ENCODE data around the gene ANKZF1.

Gene ANKZF1

GRCh38 chr2:219280651-219281050, 51.0 kb downstream of the ANKZF1 start:
- H3K27ac ChIP-seq = no peak overlapping the region
- in situ Hi-C loops (cut with HindIII; ENCODE audit: low pct_ligation_motif_present, low sequenced_read_pairs) = no loop called here
- no peak overlapping the region for H3K4me3 ChIP-seq (ENCODE audit: low read depth, low read length)
- no peaks in the 10 kb centered on the region for H3K27me3 ChIP-seq (replicated peaks)
- peaks cover 6% of the 10 kb centered on the region for H3K36me3 ChIP-seq (replicated peaks)
- no peak for TF ChIP-seq CTCF (IDR thresholded peaks at IDR 0.05; ENCODE audit: low read depth, low read length, missing control alignments)
- no peak for DNase-seq

GRCh38 chr2:219281588-219281987, 52.0 kb downstream of the ANKZF1 start:
- in situ Hi-C loops (cut with HindIII; ENCODE audit: low pct_ligation_motif_present, low sequenced_read_pairs) = no loop called here
- Histone ChIP-seq H3K36me3 (replicated peaks) (peaks cover 6% of the 10 kb centered on the region), H3K4me3 (ENCODE audit: low read depth, low read length) (no peak overlapping the region), H3K27me3 (replicated peaks) (no peaks in the 10 kb centered on the region), H3K27ac (no peak overlapping the region)
- no peak for TF ChIP-seq CTCF (IDR thresholded peaks at IDR 0.05; ENCODE audit: low read depth, low read length, missing control alignments)
- DNase-seq = no peak

- in situ Hi-C loops (cut with HindIII; ENCODE audit: low pct_ligation_motif_present, low sequenced_read_pairs) = no loop called here
- no peak overlapping the region for H3K27ac ChIP-seq
- H3K36me3 ChIP-seq (replicated peaks) = peaks cover 6% of the 10 kb centered on the region
- no peak overlapping the region for H3K4me3 ChIP-seq (ENCODE audit: low read depth, low read length)
- TF ChIP-seq CTCF (IDR thresholded peaks at IDR 0.05; ENCODE audit: low read depth, low read length, missing control alignments) = no peak
- no peaks in the 10 kb centered on the region for H3K27me3 ChIP-seq (replicated peaks)
- DNase-seq = no peak
Measured at GRCh38 chr2:219282375-219282774, 52.8 kb downstream of the ANKZF1 start.

DNA sequence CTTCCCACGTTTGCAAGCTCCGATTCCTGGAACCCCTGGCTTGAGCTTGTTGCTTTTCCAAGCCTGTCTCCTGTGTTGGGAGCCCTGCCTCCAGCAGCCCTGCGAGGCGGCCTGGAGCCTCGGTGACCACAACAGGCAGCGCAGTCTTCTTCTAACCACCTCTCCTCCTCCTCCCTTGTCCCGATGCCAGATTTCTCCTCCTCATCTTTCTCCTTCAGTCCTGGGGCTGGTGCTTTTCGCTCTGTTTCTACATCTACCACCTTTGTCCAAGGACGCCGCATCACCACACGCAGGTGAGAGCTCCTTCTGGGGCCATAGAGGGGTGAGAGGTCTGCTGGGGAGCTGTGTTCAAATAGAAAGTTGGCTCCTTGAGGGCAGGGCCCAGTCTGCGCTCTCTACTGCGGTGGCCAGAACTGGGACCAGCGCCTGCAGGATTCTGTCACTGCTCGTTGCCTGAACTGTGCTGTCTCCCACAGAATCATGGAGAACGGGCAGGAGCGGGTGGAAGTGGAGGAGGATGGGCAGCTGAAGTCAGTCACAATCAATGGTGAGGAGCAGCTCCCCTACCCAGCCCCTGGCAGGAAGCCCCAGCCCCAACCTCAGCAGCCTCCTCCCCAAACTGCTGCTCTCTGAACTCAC, 53.5 kb downstream of the ANKZF1 start:
- DNase-seq = no peak
- Histone ChIP-seq H3K27ac (no peak overlapping the region), H3K36me3 (replicated peaks) (peaks cover 6% of the 10 kb centered on the region), H3K27me3 (replicated peaks) (no peaks in the 10 kb centered on the region), H3K4me3 (ENCODE audit: low read depth, low read length) (no peak overlapping the region)
- no peak for TF ChIP-seq CTCF (IDR thresholded peaks at IDR 0.05; ENCODE audit: low read depth, low read length, missing control alignments)
- in situ Hi-C loops (cut with HindIII; ENCODE audit: low pct_ligation_motif_present, low sequenced_read_pairs) = no loop called here

DNA sequence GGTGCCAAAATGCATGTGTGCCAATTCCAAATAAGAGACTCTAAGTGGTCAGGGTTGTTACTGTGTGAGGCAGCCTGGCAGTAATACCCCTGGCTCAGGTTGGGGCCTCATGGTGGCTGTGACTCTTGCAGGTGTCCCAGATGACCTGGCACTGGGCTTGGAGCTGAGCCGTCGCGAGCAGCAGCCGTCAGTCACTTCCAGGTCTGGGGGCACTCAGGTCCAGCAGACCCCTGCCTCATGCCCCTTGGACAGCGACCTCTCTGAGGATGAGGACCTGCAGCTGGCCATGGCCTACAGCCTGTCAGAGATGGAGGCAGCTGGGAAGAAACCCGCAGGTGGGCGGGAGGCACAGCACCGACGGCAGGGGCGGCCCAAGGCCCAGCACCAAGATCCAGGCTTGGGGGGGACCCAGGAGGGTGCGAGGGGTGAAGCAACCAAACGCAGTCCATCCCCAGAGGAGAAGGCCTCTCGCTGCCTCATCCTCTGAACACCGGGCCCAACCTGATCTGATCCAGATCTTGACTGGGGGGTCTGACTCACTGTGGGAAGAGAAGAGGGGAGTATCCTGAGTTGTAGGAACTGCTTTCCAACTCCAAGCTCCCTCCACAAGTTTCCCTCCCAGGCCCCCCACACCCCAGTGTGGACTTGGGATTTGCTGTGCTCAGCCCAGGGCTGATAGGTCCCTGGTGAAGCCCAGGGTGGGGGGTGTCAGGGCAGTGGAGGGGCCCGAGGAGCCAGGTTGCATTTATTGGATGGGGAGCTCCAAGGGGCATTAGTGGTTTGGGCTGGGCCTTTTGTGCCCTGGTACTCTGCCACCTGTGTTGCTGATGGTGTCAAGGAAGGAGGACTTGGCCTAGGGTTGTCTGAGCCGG, 55.1 kb downstream of the ANKZF1 start:
- TF ChIP-seq CTCF (IDR thresholded peaks at IDR 0.05; ENCODE audit: low read depth, low read length, missing control alignments) = no peak
- no peak for DNase-seq
- H3K4me3 ChIP-seq (ENCODE audit: low read depth, low read length) = no peak overlapping the region
- no peaks in the 10 kb centered on the region for H3K27me3 ChIP-seq (replicated peaks)
- in situ Hi-C loops (cut with HindIII; ENCODE audit: low pct_ligation_motif_present, low sequenced_read_pairs) = no loop called here
- no peak overlapping the region for H3K27ac ChIP-seq
- H3K36me3 ChIP-seq (replicated peaks) = peaks cover 6% of the 10 kb centered on the region
